Right kidney (tissue), 1 donor: ENCODE measurements around the gene HOXB9.
A peak's percentile ranks its signal among the peaks of the same experiment; 100 is the strongest.

Experiments used
- DNase-seq: peaks from one replicate; pipeline ENCODE4 v3.0.0-alpha.2; 2016

Gene HOXB9

GRCh38 chr17:48611681-48612455 is 14.3 kb downstream of the HOXB9 start:
- peak; percentile 89 for DNase-seq

- DNase-seq = no peak
These were observed 14.9 kb downstream of the HOXB9 start for GRCh38 chr17:48611213-48611612.

- peak; percentile 90 for DNase-seq
These were observed 15.6 kb downstream of the HOXB9 start, which contains the start of gene HOXB7 for GRCh38 chr17:48610282-48611211. HOXB7 (minus strand) TSS chr17:48611017; CDS start chr17:48610918, 99 bp downstream.

- no peak for DNase-seq
These were observed 16.3 kb downstream of the HOXB9 start for GRCh38 chr17:48609759-48610281.

- DNase-seq = no peak
These were observed 17.1 kb downstream of the HOXB9 start for GRCh38 chr17:48609033-48609432.

GRCh38 chr17:48608494-48608834 is 17.7 kb downstream of the HOXB9 start:
- no peak for DNase-seq

- DNase-seq = no peak
These were observed 19.1 kb downstream of the HOXB9 start for GRCh38 chr17:48606892-48607614.

GRCh38 chr17:48605991-48606891 is 19.9 kb downstream of the HOXB9 start:
- peak; percentile 81 for DNase-seq

- DNase-seq = no peak
These were observed 20.7 kb downstream of the HOXB9 start for GRCh38 chr17:48605409-48605919.

GRCh38 chr17:48604770-48605329 is 21.3 kb downstream of the HOXB9 start, which contains the start of gene HOXB6:
HOXB6 (minus strand) TSS chr17:48604986; CDS start chr17:48598150, 6,836 bp downstream.
- DNase-seq = peak; percentile 81

GRCh38 chr17:48603959-48604769 is 22.0 kb downstream of the HOXB9 start:
- DNase-seq = no peak

GRCh38 chr17:48601539-48602425 is 24.4 kb downstream of the HOXB9 start:
- no peak for DNase-seq

GRCh38 chr17:48601207-48601538 is 25.0 kb downstream of the HOXB9 start:
- no peak for DNase-seq

GRCh38 chr17:48600244-48601098 is 25.7 kb downstream of the HOXB9 start:
- no peak for DNase-seq

GRCh38 chr17:48599354-48599753 is 26.8 kb downstream of the HOXB9 start:
- DNase-seq = no peak

GRCh38 chr17:48598736-48599135 is 27.4 kb downstream of the HOXB9 start:
- no peak for DNase-seq

GRCh38 chr17:48597778-48598631 is 28.2 kb downstream of the HOXB9 start:
- DNase-seq = peak; percentile 86
